Measurements from ENCODE around the gene RIPOR3.

RIPOR3 gene

GRCh38 chr20:50729901-50730764 lies 38.8 kb upstream of the RIPOR3 start:
- H3K4me3 ChIP-seq (ENCODE audit: low read length in 2 of 2): peak overlapping the region; percentile 78 to 86
- H3K9me3 ChIP-seq (ENCODE audit: control insufficient read depth in 2 of 2, low read length in 2 of 2): no peaks in the 10 kb centered on the region
- H3K27me3 ChIP-seq (ENCODE audit: control insufficient read depth in 1 of 2, insufficient read depth in 2 of 2, low read length in 2 of 2): no peaks in the 10 kb centered on the region
- H3K9ac ChIP-seq (ENCODE audit: low read length in 2 of 2): peak overlapping the region; percentile 51 to 52
- peaks cover 16% of the 10 kb centered on the region for H3K4me1 ChIP-seq (ENCODE audit: control insufficient read depth, insufficient read depth, low read length)
- H3K36me3 ChIP-seq (ENCODE audit: control insufficient read depth in 2 of 2, insufficient read depth in 2 of 2, low read length in 2 of 2): no peaks in the 10 kb centered on the region
- peak overlapping the region; percentile 41 for H3K27ac ChIP-seq (ENCODE audit: low read length)

GRCh38 chr20:50728981-50729874 lies 37.9 kb upstream of the RIPOR3 start:
- Histone ChIP-seq H3K4me3 (ENCODE audit: low read length in 2 of 2) (no peak overlapping the region), H3K27ac (ENCODE audit: low read length) (no peak overlapping the region), H3K36me3 (ENCODE audit: control insufficient read depth in 2 of 2, insufficient read depth in 2 of 2, low read length in 2 of 2) (no peaks in the 10 kb centered on the region), H3K9ac (ENCODE audit: low read length in 2 of 2) (no peak overlapping the region), H3K4me1 (ENCODE audit: control insufficient read depth, insufficient read depth, low read length) (peaks cover 25% of the 10 kb centered on the region), H3K27me3 (ENCODE audit: control insufficient read depth in 1 of 2, insufficient read depth in 2 of 2, low read length in 2 of 2) (no peaks in the 10 kb centered on the region), H3K9me3 (ENCODE audit: control insufficient read depth in 2 of 2, low read length in 2 of 2) (no peaks in the 10 kb centered on the region)

GRCh38 chr20:50728486-50728980 lies 37.2 kb upstream of the RIPOR3 start:
- no peaks in the 10 kb centered on the region for H3K9me3 ChIP-seq (ENCODE audit: control insufficient read depth in 2 of 2, low read length in 2 of 2)
- H3K4me1 ChIP-seq (ENCODE audit: control insufficient read depth, insufficient read depth, low read length): peaks cover 31% of the 10 kb centered on the region
- no peaks in the 10 kb centered on the region for H3K27me3 ChIP-seq (ENCODE audit: control insufficient read depth in 1 of 2, insufficient read depth in 2 of 2, low read length in 2 of 2)
- no peaks in the 10 kb centered on the region for H3K36me3 ChIP-seq (ENCODE audit: control insufficient read depth in 2 of 2, insufficient read depth in 2 of 2, low read length in 2 of 2)
- H3K4me3 ChIP-seq (ENCODE audit: low read length in 2 of 2): no peak overlapping the region
- H3K9ac ChIP-seq (ENCODE audit: low read length in 2 of 2): no peak overlapping the region
- no peak overlapping the region for H3K27ac ChIP-seq (ENCODE audit: low read length)

GRCh38 chr20:50727792-50728485 lies 36.6 kb upstream of the RIPOR3 start:
- Histone ChIP-seq H3K27ac (ENCODE audit: low read length) (no peak overlapping the region), H3K9me3 (ENCODE audit: control insufficient read depth in 2 of 2, low read length in 2 of 2) (no peaks in the 10 kb centered on the region), H3K36me3 (ENCODE audit: control insufficient read depth in 2 of 2, insufficient read depth in 2 of 2, low read length in 2 of 2) (no peaks in the 10 kb centered on the region), H3K27me3 (ENCODE audit: control insufficient read depth in 1 of 2, insufficient read depth in 2 of 2, low read length in 2 of 2) (no peaks in the 10 kb centered on the region), H3K4me3 (ENCODE audit: low read length in 2 of 2) (no peak overlapping the region), H3K4me1 (ENCODE audit: control insufficient read depth, insufficient read depth, low read length) (peaks cover 31% of the 10 kb centered on the region), H3K9ac (ENCODE audit: low read length in 2 of 2) (no peak overlapping the region)

- H3K9me3 ChIP-seq (ENCODE audit: control insufficient read depth in 2 of 2, low read length in 2 of 2): no peaks in the 10 kb centered on the region
- H3K36me3 ChIP-seq (ENCODE audit: control insufficient read depth in 2 of 2, insufficient read depth in 2 of 2, low read length in 2 of 2): no peaks in the 10 kb centered on the region
- no peak overlapping the region for H3K9ac ChIP-seq (ENCODE audit: low read length in 2 of 2)
- H3K27ac ChIP-seq (ENCODE audit: low read length): no peak overlapping the region
- peaks cover 31% of the 10 kb centered on the region for H3K4me1 ChIP-seq (ENCODE audit: control insufficient read depth, insufficient read depth, low read length)
- no peaks in the 10 kb centered on the region for H3K27me3 ChIP-seq (ENCODE audit: control insufficient read depth in 1 of 2, insufficient read depth in 2 of 2, low read length in 2 of 2)
- no peak overlapping the region for H3K4me3 ChIP-seq (ENCODE audit: low read length in 2 of 2)
Observed at GRCh38 chr20:50726955-50727791, 35.8 kb upstream of the RIPOR3 start.

- Histone ChIP-seq H3K4me1 (ENCODE audit: control insufficient read depth, insufficient read depth, low read length) (peaks cover 23% of the 10 kb centered on the region), H3K27ac (ENCODE audit: low read length) (peak overlapping the region; percentile 85), H3K36me3 (ENCODE audit: control insufficient read depth in 2 of 2, insufficient read depth in 2 of 2, low read length in 2 of 2) (no peaks in the 10 kb centered on the region), H3K27me3 (ENCODE audit: control insufficient read depth in 1 of 2, insufficient read depth in 2 of 2, low read length in 2 of 2) (no peaks in the 10 kb centered on the region), H3K9me3 (ENCODE audit: control insufficient read depth in 2 of 2, low read length in 2 of 2) (no peaks in the 10 kb centered on the region), H3K4me3 (ENCODE audit: low read length in 2 of 2) (no peak overlapping the region), H3K9ac (ENCODE audit: low read length in 2 of 2) (no peak overlapping the region)
Observed at GRCh38 chr20:50725724-50726005, 34.3 kb upstream of the RIPOR3 start.

- no peaks in the 10 kb centered on the region for H3K9me3 ChIP-seq (ENCODE audit: control insufficient read depth in 2 of 2, low read length in 2 of 2)
- peak overlapping the region in 1 of 2 donors; percentile 54 for H3K4me3 ChIP-seq (ENCODE audit: low read length in 2 of 2)
- no peaks in the 10 kb centered on the region for H3K27me3 ChIP-seq (ENCODE audit: control insufficient read depth in 1 of 2, insufficient read depth in 2 of 2, low read length in 2 of 2)
- H3K4me1 ChIP-seq (ENCODE audit: control insufficient read depth, insufficient read depth, low read length): peaks cover 19% of the 10 kb centered on the region
- peak overlapping the region; percentile 85 for H3K27ac ChIP-seq (ENCODE audit: low read length)
- H3K36me3 ChIP-seq (ENCODE audit: control insufficient read depth in 2 of 2, insufficient read depth in 2 of 2, low read length in 2 of 2): no peaks in the 10 kb centered on the region
- H3K9ac ChIP-seq (ENCODE audit: low read length in 2 of 2): peak overlapping the region; percentile 21 to 36
Observed at GRCh38 chr20:50724851-50725723, 33.7 kb upstream of the RIPOR3 start.

- peak overlapping the region; percentile 85 for H3K27ac ChIP-seq (ENCODE audit: low read length)
- H3K9ac ChIP-seq (ENCODE audit: low read length in 2 of 2): peak overlapping the region; percentile 36 to 42
Observed at GRCh38 chr20:50724112-50724725, 32.9 kb upstream of the RIPOR3 start.

GRCh38 chr20:50723672-50724071 lies 32.3 kb upstream of the RIPOR3 start:
- Histone ChIP-seq H3K36me3 (ENCODE audit: control insufficient read depth in 2 of 2, insufficient read depth in 2 of 2, low read length in 2 of 2) (no peaks in the 10 kb centered on the region), H3K27me3 (ENCODE audit: control insufficient read depth in 1 of 2, insufficient read depth in 2 of 2, low read length in 2 of 2) (no peaks in the 10 kb centered on the region), H3K4me3 (ENCODE audit: low read length in 2 of 2) (no peak overlapping the region), H3K4me1 (ENCODE audit: control insufficient read depth, insufficient read depth, low read length) (peaks cover 18% of the 10 kb centered on the region), H3K9ac (ENCODE audit: low read length in 2 of 2) (no peak overlapping the region), H3K27ac (ENCODE audit: low read length) (no peak overlapping the region), H3K9me3 (ENCODE audit: control insufficient read depth in 2 of 2, low read length in 2 of 2) (no peaks in the 10 kb centered on the region)

More at GRCh38 chr20:50724112-50724725, 32.9 kb upstream of the RIPOR3 start:
- no peaks in the 10 kb centered on the region for H3K9me3 ChIP-seq (ENCODE audit: control insufficient read depth in 2 of 2, low read length in 2 of 2)
- peak overlapping the region in 1 of 2 donors; percentile 54 for H3K4me3 ChIP-seq (ENCODE audit: low read length in 2 of 2)
- H3K4me1 ChIP-seq (ENCODE audit: control insufficient read depth, insufficient read depth, low read length): peaks cover 18% of the 10 kb centered on the region
- H3K36me3 ChIP-seq (ENCODE audit: control insufficient read depth in 2 of 2, insufficient read depth in 2 of 2, low read length in 2 of 2): no peaks in the 10 kb centered on the region
- no peaks in the 10 kb centered on the region for H3K27me3 ChIP-seq (ENCODE audit: control insufficient read depth in 1 of 2, insufficient read depth in 2 of 2, low read length in 2 of 2)

Measured in stomach smooth muscle (tissue), 2 donors.